ENCODE results near the gene LCE1B.

Gene LCE1B

GRCh38 chr1:152827173-152827572 is 15.4 kb downstream of the LCE1B start, which contains the start of gene LCE1A:
Gene LCE1A, plus strand, starts transcription at chr1:152827473. Its CDS starts 0 bp downstream, at chr1:152827473.
- no peaks in the 10 kb centered on the region for H3K9me3 ChIP-seq (ENCODE audit: control insufficient read depth, insufficient read depth, low read depth, low read length)
- H3K4me1 ChIP-seq (ENCODE audit: control insufficient read depth, insufficient read depth, low read length) = no peaks in the 10 kb centered on the region
- TF ChIP-seq ZNF184 (tag by site-specific recombination; IDR thresholded peaks at IDR 0.05) (no peak), ZNF169 (tag by site-specific recombination; IDR thresholded peaks at IDR 0.05) (no peak), ZNF518A (tag by site-specific recombination; conservative IDR thresholded peaks at IDR 0.05; ENCODE audit: low read depth) (no peak), GLI2 (tag by site-specific recombination; IDR thresholded peaks at IDR 0.05; ENCODE audit: borderline replicate concordance, low read depth) (no peak), ZNF214 (tag by site-specific recombination; IDR thresholded peaks at IDR 0.05; ENCODE audit: borderline replicate concordance) (no peak), ZBTB49 (tag by site-specific recombination; IDR thresholded peaks at IDR 0.05; ENCODE audit: low read depth) (no peak), ZNF664 (tag by site-specific recombination; IDR thresholded peaks at IDR 0.05) (no peak), BCL11A (tag by site-specific recombination; IDR thresholded peaks at IDR 0.05; ENCODE audit: low read depth) (no peak), ZNF426 (tag by site-specific recombination; IDR thresholded peaks at IDR 0.05) (no peak), MEIS1 (CRISPR knock-in tag; IDR thresholded peaks at IDR 0.05; ENCODE audit: borderline replicate concordance) (no peak), ZNF354C (tag by site-specific recombination; IDR thresholded peaks at IDR 0.05; ENCODE audit: borderline replicate concordance, low read depth) (no peak), HOXC10 (CRISPR knock-in tag; IDR thresholded peaks at IDR 0.05) (no peak), KLF7 (tag by site-specific recombination; IDR thresholded peaks at IDR 0.05; ENCODE audit: borderline replicate concordance) (no peak)
- TF ChIP-seq, protein P1, sequence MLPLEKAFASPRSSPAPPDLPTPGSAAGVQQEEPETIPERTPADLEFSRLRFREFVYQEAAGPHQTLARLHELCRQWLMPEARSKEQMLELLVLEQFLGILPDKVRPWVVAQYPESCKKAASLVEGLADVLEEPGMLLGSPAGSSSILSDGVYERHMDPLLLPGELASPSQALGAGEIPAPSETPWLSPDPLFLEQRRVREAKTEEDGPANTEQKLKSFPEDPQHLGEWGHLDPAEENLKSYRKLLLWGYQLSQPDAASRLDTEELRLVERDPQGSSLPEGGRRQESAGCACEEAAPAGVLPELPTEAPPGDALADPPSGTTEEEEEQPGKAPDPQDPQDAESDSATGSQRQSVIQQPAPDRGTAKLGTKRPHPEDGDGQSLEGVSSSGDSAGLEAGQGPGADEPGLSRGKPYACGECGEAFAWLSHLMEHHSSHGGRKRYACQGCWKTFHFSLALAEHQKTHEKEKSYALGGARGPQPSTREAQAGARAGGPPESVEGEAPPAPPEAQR (tag by site-specific recombination; IDR thresholded peaks at IDR 0.05) = no peak
- H3K27ac ChIP-seq (ENCODE audit: extremely low read depth, low read depth, low read length) = no peak within 1 kb of the TSS
- CTCF ChIA-PET = interaction anchor here (0.8 kb wide), 1 partner anchor 92 kb away, joined by 3 read pairs; no protein-coding TSS in a partner anchor
- no peak within 1 kb of the TSS for H3K4me3 ChIP-seq (ENCODE audit: low read depth, low read length)
- POLR2A ChIA-PET = no interaction called here
- no peaks in the 10 kb centered on the region for H3K36me3 ChIP-seq (ENCODE audit: control insufficient read depth in 2 of 2, insufficient read depth in 1 of 2, low read length in 2 of 2)

GRCh38 chr1:152836870-152837269 is 25.1 kb downstream of the LCE1B start:
- H3K9me3 ChIP-seq (ENCODE audit: control insufficient read depth, insufficient read depth, low read depth, low read length) = no peaks in the 10 kb centered on the region
- ChIA-PET POLR2A (no interaction called here), CTCF (interaction anchor here (0.6 kb wide), 1 partner anchor 33 kb away, joined by 3 read pairs; no protein-coding TSS in a partner anchor)
- H3K4me3 ChIP-seq (ENCODE audit: low read depth, low read length) = no peak overlapping the region
- H3K36me3 ChIP-seq (ENCODE audit: control insufficient read depth in 2 of 2, insufficient read depth in 1 of 2, low read length in 2 of 2) = no peaks in the 10 kb centered on the region
- H3K4me1 ChIP-seq (ENCODE audit: control insufficient read depth, insufficient read depth, low read length) = no peaks in the 10 kb centered on the region
- H3K27ac ChIP-seq (ENCODE audit: extremely low read depth, low read depth, low read length) = no peak overlapping the region
- TF ChIP-seq KLF10 (tag by site-specific recombination; IDR thresholded peaks at IDR 0.05) = no peak
- TF ChIP-seq ZNF768 (tag by site-specific recombination; IDR thresholded peaks at IDR 0.05) = no peak
- TF ChIP-seq, protein P2, sequence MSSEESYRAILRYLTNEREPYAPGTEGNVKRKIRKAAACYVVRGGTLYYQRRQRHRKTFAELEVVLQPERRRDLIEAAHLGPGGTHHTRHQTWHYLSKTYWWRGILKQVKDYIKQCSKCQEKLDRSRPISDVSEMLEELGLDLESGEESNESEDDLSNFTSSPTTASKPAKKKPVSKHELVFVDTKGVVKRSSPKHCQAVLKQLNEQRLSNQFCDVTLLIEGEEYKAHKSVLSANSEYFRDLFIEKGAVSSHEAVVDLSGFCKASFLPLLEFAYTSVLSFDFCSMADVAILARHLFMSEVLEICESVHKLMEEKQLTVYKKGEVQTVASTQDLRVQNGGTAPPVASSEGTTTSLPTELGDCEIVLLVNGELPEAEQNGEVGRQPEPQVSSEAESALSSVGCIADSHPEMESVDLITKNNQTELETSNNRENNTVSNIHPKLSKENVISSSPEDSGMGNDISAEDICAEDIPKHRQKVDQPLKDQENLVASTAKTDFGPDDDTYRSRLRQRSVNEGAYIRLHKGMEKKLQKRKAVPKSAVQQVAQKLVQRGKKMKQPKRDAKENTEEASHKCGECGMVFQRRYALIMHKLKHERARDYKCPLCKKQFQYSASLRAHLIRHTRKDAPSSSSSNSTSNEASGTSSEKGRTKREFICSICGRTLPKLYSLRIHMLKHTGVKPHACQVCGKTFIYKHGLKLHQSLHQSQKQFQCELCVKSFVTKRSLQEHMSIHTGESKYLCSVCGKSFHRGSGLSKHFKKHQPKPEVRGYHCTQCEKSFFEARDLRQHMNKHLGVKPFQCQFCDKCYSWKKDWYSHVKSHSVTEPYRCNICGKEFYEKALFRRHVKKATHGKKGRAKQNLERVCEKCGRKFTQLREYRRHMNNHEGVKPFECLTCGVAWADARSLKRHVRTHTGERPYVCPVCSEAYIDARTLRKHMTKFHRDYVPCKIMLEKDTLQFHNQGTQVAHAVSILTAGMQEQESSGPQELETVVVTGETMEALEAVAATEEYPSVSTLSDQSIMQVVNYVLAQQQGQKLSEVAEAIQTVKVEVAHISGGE (tag by site-specific recombination; conservative IDR thresholded peaks at IDR 0.05; ENCODE audit: low read depth) = no peak
- TF ChIP-seq GFI1B (tag by site-specific recombination; IDR thresholded peaks at IDR 0.05) = no peak
- no peak for TF ChIP-seq ZNF544 (tag by site-specific recombination; IDR thresholded peaks at IDR 0.05)
- no peak for TF ChIP-seq ZNF404 (tag by site-specific recombination; IDR thresholded peaks at IDR 0.05)
- no peak for TF ChIP-seq ZNF214 (tag by site-specific recombination; IDR thresholded peaks at IDR 0.05; ENCODE audit: borderline replicate concordance)
- no peak for TF ChIP-seq ZNF585B (tag by site-specific recombination; IDR thresholded peaks at IDR 0.05)
- no peak for TF ChIP-seq OSR2 (tag by site-specific recombination; IDR thresholded peaks at IDR 0.05)
- no peak for TF ChIP-seq KLF1 (tag by site-specific recombination; IDR thresholded peaks at IDR 0.05)
- TF ChIP-seq SCRT2 (tag by site-specific recombination; IDR thresholded peaks at IDR 0.05) = no peak
